HEK293T (cell line): ENCODE measurements around the gene ZCCHC24.

Experiments
- CTCF ChIA-PET: fragments of 350-600 bp; formaldehyde crosslinking; extraction: SDS; loops from one replicate; lab custom pipeline; 2021; ENCODE audit warnings: antibody characterized with exemption, inconsistent platforms; lab: Yijun Ruan, JAX
- POLR2A ChIA-PET: fragments of 350-600 bp; formaldehyde crosslinking; extraction: SDS; loops from one replicate; lab custom pipeline; 2020; ENCODE audit warnings: antibody characterized with exemption, inconsistent platforms; lab: Yijun Ruan, JAX
- DNase-seq: peaks from one replicate; pipeline ENCODE4 v3.0.0; 2012; ENCODE audit warnings: mixed read lengths; ENCODE audit errors: extremely low spot score
- ARNT ChIP-seq: fragments of 450-650 bp; IDR thresholded peaks from 2 replicates; pipeline ENCODE4 v1.6.1; 2017; ENCODE audit warnings: mild to moderate bottlenecking
- BHLHE40 ChIP-seq: fragments of 450-650 bp; IDR thresholded peaks from 2 replicates; pipeline ENCODE4 v1.6.1; 2016; ENCODE audit warnings: mild to moderate bottlenecking, moderate library complexity, borderline replicate concordance
- CTBP1 ChIP-seq: fragments of 450-650 bp; IDR thresholded peaks from 2 replicates; pipeline ENCODE4 v1.6.1; 2016; ENCODE audit warnings: borderline replicate concordance
- ELF4 ChIP-seq: fragments of 450-650 bp; IDR thresholded peaks from 2 replicates; pipeline ENCODE4 v1.6.1; 2017; ENCODE audit warnings: antibody characterized with exemption
- FOXA1 ChIP-seq: fragments of 450-650 bp; IDR thresholded peaks from 2 replicates; pipeline ENCODE4 v1.6.1; 2016; ENCODE audit warnings: mild to moderate bottlenecking
- FOXK2 ChIP-seq: fragments of 450-650 bp; IDR thresholded peaks from 2 replicates; pipeline ENCODE4 v1.6.1; 2016; ENCODE audit warnings: mild to moderate bottlenecking
- FOXM1 ChIP-seq: fragments of 450-650 bp; IDR thresholded peaks from 2 replicates; pipeline ENCODE4 v1.6.1; 2017; ENCODE audit warnings: mild to moderate bottlenecking, borderline replicate concordance
- HDGF ChIP-seq: fragments of 450-650 bp; IDR thresholded peaks from 2 replicates; pipeline ENCODE4 v1.6.1; 2017; ENCODE audit warnings: antibody characterized with exemption, borderline replicate concordance
- L3MBTL2 ChIP-seq: fragments of 450-650 bp; conservative IDR thresholded peaks from 2 replicates; pipeline ENCODE4 v1.6.1; 2016; ENCODE audit warnings: mild to moderate bottlenecking
- LEF1 ChIP-seq: fragments of 450-650 bp; IDR thresholded peaks from 2 replicates; pipeline ENCODE4 v1.6.1; 2017; ENCODE audit warnings: mild to moderate bottlenecking, borderline replicate concordance
- NFRKB ChIP-seq: fragments of 450-650 bp; IDR thresholded peaks from 2 replicates; pipeline ENCODE4 v1.6.1; 2016; ENCODE audit warnings: mild to moderate bottlenecking, moderate library complexity
- SP1 ChIP-seq: fragments of 450-650 bp; IDR thresholded peaks from 2 replicates; pipeline ENCODE4 v1.6.1; 2017
- SUZ12 ChIP-seq: fragments of 450-650 bp; IDR thresholded peaks from 2 replicates; pipeline ENCODE4 v1.6.1; 2016; ENCODE audit warnings: mild to moderate bottlenecking
- TARDBP ChIP-seq: fragments of 450-650 bp; IDR thresholded peaks from 2 replicates; pipeline ENCODE4 v1.6.1; 2016
- ZNF384 ChIP-seq: fragments of 450-650 bp; IDR thresholded peaks from 2 replicates; pipeline ENCODE4 v1.6.1; 2016
- TF ChIP-seq, protein P1 (sequence below): fragments of 450-650 bp; IDR thresholded peaks from 2 replicates; pipeline ENCODE4 v1.6.1; 2016

Gene ZCCHC24

GRCh38 chr10:79390057-79390456 lies 55.4 kb downstream of the ZCCHC24 start:
- ChIA-PET CTCF (no interaction called here), POLR2A (no interaction called here)
- TF ChIP-seq L3MBTL2, result no peak
- TF ChIP-seq SP1, result no peak
- no peak for TF ChIP-seq TARDBP
- no peak for TF ChIP-seq FOXA1
- no peak for TF ChIP-seq SUZ12
- no peak for TF ChIP-seq ELF4
- no peak for TF ChIP-seq CTBP1
- no peak for TF ChIP-seq LEF1
- no peak for TF ChIP-seq ZNF384
- no peak for TF ChIP-seq FOXM1
- no peak for TF ChIP-seq ARNT
- TF ChIP-seq HDGF, result no peak
- TF ChIP-seq, protein P1, sequence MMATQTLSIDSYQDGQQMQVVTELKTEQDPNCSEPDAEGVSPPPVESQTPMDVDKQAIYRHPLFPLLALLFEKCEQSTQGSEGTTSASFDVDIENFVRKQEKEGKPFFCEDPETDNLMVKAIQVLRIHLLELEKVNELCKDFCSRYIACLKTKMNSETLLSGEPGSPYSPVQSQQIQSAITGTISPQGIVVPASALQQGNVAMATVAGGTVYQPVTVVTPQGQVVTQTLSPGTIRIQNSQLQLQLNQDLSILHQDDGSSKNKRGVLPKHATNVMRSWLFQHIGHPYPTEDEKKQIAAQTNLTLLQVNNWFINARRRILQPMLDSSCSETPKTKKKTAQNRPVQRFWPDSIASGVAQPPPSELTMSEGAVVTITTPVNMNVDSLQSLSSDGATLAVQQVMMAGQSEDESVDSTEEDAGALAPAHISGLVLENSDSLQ, result no peak
- no peak for DNase-seq

- TF ChIP-seq FOXM1, result no peak
- TF ChIP-seq FOXA1, result no peak
- TF ChIP-seq LEF1, result no peak
- TF ChIP-seq, protein P1, result no peak
- no peak for TF ChIP-seq TARDBP
- TF ChIP-seq FOXK2, result no peak
- TF ChIP-seq SUZ12, result no peak
- no peak for TF ChIP-seq HDGF
- CTCF ChIA-PET, result no interaction called here
- DNase-seq, result no peak
- POLR2A ChIA-PET, result no interaction called here
These were observed 57.2 kb downstream of the ZCCHC24 start for GRCh38 chr10:79387974-79388850.

DNA sequence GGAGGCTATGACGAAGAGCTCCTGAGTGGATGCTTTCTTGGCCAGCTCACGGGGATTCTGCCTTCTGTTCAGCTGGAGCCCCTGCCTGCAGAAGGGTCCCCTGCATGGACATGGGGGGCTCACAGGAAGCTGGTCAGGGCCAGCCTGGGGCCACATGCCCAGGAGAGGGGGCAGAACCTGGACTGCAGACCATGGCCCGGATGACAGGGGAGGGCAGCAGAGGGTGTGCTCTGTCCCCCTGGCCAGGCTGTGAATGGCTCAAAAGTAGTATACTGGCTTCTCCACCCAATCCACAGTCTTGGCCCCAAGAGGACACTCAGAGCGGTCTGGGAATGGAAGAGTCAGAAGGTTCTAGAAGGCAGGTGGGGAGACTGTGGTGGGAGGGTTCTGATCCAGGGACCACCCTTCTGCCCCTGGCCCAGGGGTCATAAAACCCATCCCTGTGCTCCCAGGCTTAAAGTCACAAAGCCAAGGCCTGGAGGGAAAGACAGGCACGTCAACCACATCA lies 57.9 kb downstream of the ZCCHC24 start:
- ChIA-PET POLR2A (no interaction called here), CTCF (no interaction called here)
- no peak for TF ChIP-seq CTBP1
- no peak for TF ChIP-seq FOXK2
- TF ChIP-seq L3MBTL2, result no peak
- no peak for TF ChIP-seq ELF4
- no peak for TF ChIP-seq SP1
- no peak for TF ChIP-seq LEF1
- no peak for TF ChIP-seq SUZ12
- TF ChIP-seq HDGF, result no peak
- no peak for TF ChIP-seq FOXM1
- no peak for TF ChIP-seq BHLHE40
- TF ChIP-seq TARDBP, result no peak
- TF ChIP-seq FOXA1, result no peak
- TF ChIP-seq ZNF384, result no peak
- no peak for TF ChIP-seq ARNT
- no peak for DNase-seq

DNA sequence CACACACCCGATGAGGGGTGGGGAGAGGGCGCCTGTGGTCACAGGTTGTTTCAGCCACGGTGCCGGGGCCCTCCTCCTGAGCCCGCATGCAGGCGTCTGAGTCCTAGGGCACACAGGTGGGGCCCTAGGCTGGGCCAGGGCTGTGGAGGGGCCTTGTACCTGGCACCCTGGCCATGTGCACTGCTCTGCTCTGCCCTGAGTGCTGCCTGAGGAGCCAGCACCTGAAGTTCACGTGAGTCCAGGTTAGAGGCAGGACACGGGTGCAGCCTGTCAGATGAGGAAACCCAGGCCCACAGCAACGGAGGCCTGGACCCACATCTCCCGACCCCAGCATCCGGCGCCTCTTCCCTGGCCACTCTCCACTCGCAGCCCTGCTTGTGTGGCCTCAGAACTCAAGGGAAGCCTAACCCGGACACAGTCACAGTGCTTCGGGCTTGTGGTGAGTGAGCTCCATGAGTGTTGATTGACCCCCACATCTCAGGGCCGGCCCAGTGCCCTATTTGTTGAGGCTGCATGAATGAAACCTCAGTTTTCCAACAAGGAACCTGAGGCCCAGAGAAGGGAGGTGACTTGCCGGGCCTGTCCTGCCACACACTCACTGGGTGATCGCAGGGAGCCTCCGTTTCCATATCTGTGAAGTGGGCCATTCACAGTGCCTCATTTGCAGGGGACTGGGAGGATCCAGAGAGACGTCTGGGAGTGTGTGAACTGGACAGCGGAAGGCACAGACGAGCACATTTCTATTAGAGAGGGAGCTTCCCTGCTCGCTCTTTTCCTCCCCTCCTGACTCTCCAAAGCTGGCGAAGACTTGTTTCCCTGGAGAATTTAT lies 58.6 kb downstream of the ZCCHC24 start:
- DNase-seq, result no peak
- ChIA-PET CTCF (no interaction called here), POLR2A (no interaction called here)
- TF ChIP-seq FOXM1 (no peak), CTBP1 (no peak), SUZ12 (no peak), L3MBTL2 (no peak), NFRKB (no peak), HDGF (no peak), TARDBP (no peak), LEF1 (no peak), BHLHE40 (no peak), SP1 (no peak), FOXK2 (no peak)
- TF ChIP-seq, protein P1, result no peak

- no peak for TF ChIP-seq L3MBTL2
- no peak for TF ChIP-seq CTBP1
- no peak for TF ChIP-seq FOXM1
- no peak for TF ChIP-seq NFRKB
- TF ChIP-seq FOXK2, result no peak
- TF ChIP-seq TARDBP, result no peak
- TF ChIP-seq SP1, result no peak
- TF ChIP-seq ELF4, result no peak
- POLR2A ChIA-PET, result no interaction called here
- CTCF ChIA-PET, result no interaction called here
- no peak for DNase-seq
These were observed 59.5 kb downstream of the ZCCHC24 start for GRCh38 chr10:79385804-79386531.
